ENCODE data around the gene MCMBP.
"Not testable (repeated sequence)": the region's sequence is repeated elsewhere in the genome, so short reads cannot be mapped to it uniquely, and the experiment has no call there.

MCMBP gene

DNA sequence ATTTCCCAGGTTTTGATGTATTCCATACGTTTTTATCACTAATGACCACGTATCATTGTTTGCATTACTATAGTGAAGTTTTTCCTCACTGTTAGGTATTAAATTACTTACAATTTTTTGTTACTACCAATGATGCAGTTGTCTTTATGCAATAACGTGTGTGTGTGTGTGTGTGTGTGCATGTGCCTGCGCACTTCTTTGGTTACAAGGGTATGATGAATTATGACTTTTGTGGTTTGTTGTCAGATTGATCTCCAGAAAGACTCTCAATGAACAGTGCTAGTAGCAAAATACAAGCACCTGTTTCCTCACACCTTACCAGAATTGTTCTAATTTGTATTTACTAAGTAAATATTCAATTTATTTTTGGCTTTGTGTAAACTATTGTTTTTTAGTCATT is 51.5 kb downstream of the MCMBP start:
- H3K27ac Mint-ChIP-seq, result no peak overlapping the region
- H3K36me3 Mint-ChIP-seq, result peaks cover 12% of the 10 kb centered on the region
- no peak overlapping the region for H3K4me3 Mint-ChIP-seq
- no peaks in the 10 kb centered on the region for H3K27me3 Mint-ChIP-seq
- H3K9me3 Mint-ChIP-seq, result no peaks in the 10 kb centered on the region
- no peaks in the 10 kb centered on the region for H3K4me1 Mint-ChIP-seq

DNA sequence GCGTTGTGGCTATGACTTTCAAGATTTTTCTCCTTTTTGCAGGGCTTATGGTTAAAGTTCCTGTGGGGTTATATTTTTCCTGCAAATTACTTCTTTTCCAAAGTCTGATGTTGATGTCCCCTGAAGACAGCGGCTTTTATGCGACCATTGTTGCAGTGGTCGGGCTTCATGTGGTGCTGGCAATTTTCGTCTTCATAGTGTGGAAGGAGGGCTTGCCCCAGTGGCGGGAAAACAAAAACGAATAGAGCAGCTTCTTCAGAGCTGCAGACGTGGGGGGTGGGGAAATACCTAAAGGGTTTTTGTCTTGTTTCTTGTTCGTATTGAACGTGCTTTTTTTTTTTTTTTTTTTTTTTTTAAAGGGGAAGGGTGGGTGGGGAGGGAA is 53.8 kb downstream of the MCMBP start:
- Mint-ChIP-seq H3K9me3 (no peaks in the 10 kb centered on the region), H3K27me3 (no peaks in the 10 kb centered on the region), H3K4me3 (no peak overlapping the region), H3K4me1 (peaks cover 8% of the 10 kb centered on the region), H3K36me3 (peaks cover 10% of the 10 kb centered on the region), H3K27ac (no peak overlapping the region)

DNA sequence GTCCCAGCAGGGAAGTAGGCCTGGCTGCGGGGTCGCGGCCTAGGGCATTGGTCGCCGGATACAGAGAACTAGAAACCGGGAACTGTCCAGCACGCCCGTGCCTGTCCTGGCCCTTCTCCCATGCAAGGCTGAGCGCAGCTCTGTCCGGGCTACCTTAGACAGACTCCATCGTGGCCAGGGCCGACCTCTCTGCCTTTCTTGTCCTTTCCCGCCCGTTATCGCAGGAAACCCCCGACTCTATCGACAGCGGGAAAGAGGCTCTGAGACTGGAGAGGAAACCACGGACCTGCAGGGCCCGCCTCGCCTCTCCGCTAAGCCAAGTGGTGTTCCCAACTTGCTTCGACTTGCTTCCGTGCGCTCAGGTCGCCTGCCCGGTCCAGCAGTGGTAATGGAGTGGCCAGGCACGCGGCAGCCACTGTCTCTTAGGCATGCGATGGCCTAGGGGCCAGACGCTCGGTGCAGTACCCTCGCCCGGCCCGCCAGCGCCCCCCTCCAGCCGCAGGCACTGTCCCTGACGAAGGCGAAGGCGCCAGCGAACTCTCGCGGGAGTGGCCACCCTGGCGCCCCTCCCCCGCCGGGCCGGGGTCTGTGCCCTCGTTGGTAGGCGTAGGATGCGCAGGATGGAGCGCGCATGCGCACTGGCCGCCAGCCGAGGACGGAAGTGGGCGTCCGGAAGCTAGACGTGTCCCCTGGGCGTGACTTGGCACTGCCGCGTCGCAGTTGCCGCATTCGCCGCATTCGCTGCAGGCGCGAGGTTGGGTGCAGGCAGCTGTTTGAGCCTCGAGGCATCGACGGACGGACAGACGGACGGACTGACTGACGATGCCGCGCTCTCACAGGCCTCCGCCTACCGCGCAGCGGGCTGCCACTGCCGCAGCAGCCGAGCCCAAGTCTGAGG is 54.4 kb downstream of the MCMBP start:
- Mint-ChIP-seq H3K27ac (no peak overlapping the region), H3K9me3 (no peaks in the 10 kb centered on the region), H3K4me3 (no peak overlapping the region), H3K4me1 (peaks cover 8% of the 10 kb centered on the region), H3K36me3 (peaks cover 10% of the 10 kb centered on the region), H3K27me3 (no peaks in the 10 kb centered on the region)

DNA sequence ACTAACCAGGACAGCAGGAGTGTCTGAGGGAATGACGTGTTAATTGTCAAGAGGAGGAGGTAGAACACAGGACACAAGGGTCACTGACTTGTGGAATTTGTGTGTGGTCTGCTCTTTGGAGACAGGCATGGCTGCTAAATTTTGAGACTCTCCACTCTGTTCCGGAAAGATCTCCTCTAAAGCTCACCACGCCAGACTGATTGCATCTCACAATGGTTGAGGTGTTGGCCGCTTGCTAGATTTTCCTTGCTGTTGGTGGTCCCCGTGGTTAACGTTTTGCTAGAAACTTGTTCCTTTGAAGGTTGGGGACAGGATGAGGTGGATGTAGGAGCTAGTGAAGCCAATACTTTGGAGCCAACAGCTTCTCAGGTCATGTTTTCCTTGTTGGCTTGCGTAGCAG is 57.0 kb downstream of the MCMBP start:
- H3K4me1 Mint-ChIP-seq, result peaks cover 8% of the 10 kb centered on the region
- H3K27me3 Mint-ChIP-seq, result no peaks in the 10 kb centered on the region
- H3K4me3 Mint-ChIP-seq, result no peak overlapping the region

DNA sequence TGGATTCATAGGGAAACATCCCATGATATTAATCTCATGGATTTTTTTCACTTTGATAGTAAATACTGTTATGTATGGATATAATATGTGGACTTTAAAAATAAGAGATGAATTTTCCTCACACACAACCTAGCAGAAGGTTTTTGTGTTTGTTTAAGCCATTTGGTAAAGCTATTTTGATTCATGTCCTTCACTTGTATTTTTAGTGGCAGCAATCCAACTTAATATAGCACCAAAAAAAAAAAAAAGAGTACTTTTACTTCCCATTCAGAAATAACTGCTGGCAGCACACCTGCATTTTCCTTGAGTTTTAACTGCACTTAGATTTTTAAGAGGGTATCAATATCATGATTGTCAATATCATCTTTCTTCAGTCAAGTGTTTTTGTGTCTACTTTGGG is 60.0 kb downstream of the MCMBP start:
- Mint-ChIP-seq H3K27ac (no peak overlapping the region), H3K36me3 (peaks cover 12% of the 10 kb centered on the region), H3K9me3 (no peaks in the 10 kb centered on the region), H3K27me3 (no peaks in the 10 kb centered on the region), H3K4me3 (no peak overlapping the region), H3K4me1 (peaks cover 8% of the 10 kb centered on the region)

More for the DNA sequence above, 57.0 kb downstream of the MCMBP start:
- Mint-ChIP-seq H3K9me3 (no peaks in the 10 kb centered on the region), H3K27ac (peak overlapping the region; percentile 63), H3K36me3 (peaks cover 14% of the 10 kb centered on the region)

DNA sequence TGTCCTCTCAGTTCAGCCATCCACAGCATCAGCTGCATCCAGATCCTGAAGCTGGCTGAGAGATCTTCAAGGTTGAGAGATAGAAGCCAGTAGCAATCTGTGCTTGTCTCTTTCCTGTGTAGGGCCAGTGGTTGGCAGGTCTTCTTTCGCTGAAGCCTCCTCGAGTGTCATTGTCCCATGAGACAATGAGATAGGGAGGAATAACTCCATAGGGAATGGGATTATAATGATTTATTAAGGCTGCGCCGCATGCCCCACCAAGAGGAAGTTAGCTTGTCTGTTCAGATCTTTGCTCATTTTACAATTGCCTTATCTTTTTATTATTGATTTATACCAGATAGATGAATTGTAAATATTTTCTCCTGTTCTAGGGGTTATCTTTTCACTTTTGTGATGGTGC is 61.5 kb downstream of the MCMBP start:
- H3K4me3 Mint-ChIP-seq, result no peak overlapping the region

DNA sequence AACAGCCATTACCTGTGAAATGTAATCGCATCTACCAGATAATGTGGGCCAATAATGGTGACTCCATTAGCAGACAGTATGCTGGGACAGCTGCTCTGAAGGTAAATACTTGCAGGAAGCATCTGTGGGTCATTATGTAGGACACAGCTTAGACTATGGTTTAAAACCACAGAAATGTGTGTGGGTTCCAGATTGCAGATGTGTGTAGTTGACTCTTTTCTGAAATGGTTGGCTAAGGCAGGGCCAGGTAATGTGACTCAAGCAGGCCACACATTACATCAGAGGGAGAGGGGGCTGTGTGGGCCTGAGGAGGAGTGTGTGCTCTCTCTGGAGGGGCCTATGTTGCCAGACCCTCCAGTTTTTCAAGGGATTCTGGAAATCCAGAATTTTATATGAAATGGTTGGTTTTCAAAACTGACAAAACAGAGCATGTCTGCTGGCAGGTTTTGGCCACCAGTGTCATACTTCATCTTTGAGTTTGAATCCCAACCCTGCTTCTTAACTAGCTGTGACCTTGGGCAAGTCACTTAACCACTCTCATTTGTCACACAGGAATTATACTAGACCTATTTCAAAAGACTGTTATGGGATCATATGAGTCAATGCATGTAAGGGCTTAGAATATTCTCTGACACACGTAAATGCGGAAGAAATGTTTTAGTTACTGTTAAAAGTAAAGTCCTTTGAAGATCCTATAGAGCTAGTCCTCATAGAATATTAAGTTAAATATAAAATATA is 64.5 kb downstream of the MCMBP start:
- Mint-ChIP-seq H3K27ac (no peak overlapping the region), H3K9me3 (no peaks in the 10 kb centered on the region), H3K4me3 (no peak overlapping the region)

More for the DNA sequence above, 61.5 kb downstream of the MCMBP start:
- Mint-ChIP-seq H3K9me3 (no peaks in the 10 kb centered on the region), H3K4me1 (peaks cover 8% of the 10 kb centered on the region), H3K36me3 (peaks cover 8% of the 10 kb centered on the region), H3K27me3 (no peaks in the 10 kb centered on the region), H3K27ac (no peak overlapping the region)

DNA sequence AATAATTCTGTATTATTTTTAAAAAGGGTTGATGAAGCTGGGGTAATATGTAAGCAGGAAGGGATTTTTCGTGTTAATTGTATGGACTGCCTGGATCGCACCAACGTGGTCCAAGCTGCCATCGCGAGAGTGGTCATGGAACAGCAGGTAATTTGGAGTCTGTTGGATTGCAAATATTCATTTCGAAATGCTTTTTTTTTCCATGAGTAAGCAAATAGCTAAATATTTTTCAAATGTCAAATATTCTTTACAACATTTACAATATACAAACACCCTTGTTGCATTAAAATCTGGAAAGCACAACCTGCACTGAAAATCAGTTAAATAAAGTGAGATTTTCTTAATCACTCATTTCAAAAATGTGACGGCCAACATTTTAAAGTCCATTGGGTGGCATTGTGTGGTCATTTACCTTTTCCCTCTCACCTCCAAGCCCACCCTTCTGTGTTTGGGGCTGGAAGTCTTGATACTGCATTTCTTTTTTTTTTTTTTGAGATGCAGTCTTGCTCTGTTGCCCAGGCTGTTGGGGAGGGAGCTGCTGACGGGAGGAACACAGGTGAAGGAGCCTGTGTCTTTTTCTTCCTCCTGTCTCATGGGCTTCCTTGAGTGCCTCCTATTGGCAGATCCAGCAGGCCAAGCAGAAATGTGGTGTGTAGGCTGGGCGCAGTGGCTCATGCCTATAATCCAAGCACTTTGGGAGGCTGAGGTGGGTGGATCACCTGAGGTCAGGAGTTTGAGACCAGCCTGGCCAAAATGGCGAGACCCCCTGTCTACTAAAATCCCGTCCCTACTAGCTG is 66.1 kb downstream of the MCMBP start:
- no peaks in the 10 kb centered on the region for H3K4me1 Mint-ChIP-seq
- peaks cover 14% of the 10 kb centered on the region for H3K36me3 Mint-ChIP-seq
- no peak overlapping the region for H3K4me3 Mint-ChIP-seq
- no peak overlapping the region for H3K27ac Mint-ChIP-seq
- no peaks in the 10 kb centered on the region for H3K9me3 Mint-ChIP-seq
- H3K27me3 Mint-ChIP-seq, result no peaks in the 10 kb centered on the region

More for the DNA sequence above, 64.5 kb downstream of the MCMBP start:
- H3K27me3 Mint-ChIP-seq, result no peaks in the 10 kb centered on the region
- no peaks in the 10 kb centered on the region for H3K4me1 Mint-ChIP-seq
- peaks cover 15% of the 10 kb centered on the region for H3K36me3 Mint-ChIP-seq

DNA sequence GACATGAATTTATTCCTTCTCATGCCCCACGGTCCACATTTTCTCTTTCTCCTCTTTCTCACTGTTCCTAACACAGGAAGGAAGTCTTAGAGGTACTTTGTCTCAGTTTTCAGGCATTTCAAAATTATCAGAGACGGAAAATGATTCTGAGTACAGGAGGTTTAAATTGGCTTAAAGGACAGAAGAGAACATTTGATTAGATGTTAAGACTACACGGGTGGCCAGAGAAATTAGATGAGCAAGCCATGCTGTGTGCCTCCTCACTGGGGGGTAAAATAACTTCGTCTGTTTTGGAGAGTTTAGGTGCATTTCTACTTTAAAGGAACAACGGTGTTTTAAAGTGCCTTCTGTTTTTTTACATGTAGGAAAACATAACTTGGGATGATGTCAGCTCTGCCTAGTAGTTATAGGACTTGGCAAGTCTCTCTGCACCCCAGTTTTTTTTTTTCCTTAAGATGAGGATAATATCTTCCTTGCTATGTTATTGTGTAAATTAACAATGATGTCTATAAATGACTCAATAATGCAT is 66.9 kb downstream of the MCMBP start:
- no peak overlapping the region for H3K27ac Mint-ChIP-seq
- no peak overlapping the region for H3K4me3 Mint-ChIP-seq
- H3K27me3 Mint-ChIP-seq, result no peaks in the 10 kb centered on the region
- H3K4me1 Mint-ChIP-seq, result peaks cover 6% of the 10 kb centered on the region
- H3K9me3 Mint-ChIP-seq, result no peaks in the 10 kb centered on the region
- peaks cover 14% of the 10 kb centered on the region for H3K36me3 Mint-ChIP-seq

DNA sequence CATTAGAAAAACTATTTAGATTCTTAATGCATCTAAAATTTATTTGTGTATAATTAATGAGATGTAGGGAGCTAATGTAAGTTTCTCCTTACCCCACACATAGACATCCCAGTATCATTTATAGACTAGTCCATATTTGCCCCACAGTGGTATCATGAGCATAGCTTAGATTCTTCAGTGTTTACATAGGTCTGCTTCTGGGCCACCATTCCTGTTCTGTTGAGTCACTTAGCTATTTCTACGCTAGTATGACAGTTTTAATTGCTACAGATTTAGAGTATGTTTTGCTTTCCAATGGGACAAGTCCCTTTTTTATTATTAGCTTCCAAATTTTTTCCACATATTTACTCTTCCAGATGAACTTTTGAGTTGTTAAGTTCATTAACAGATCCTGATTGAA is 69.4 kb downstream of the MCMBP start:
- Mint-ChIP-seq H3K27ac (no peak overlapping the region), H3K4me1 (peaks cover 9% of the 10 kb centered on the region), H3K27me3 (no peaks in the 10 kb centered on the region), H3K9me3 (no peaks in the 10 kb centered on the region), H3K36me3 (peaks cover 15% of the 10 kb centered on the region), H3K4me3 (no peak overlapping the region)

DNA sequence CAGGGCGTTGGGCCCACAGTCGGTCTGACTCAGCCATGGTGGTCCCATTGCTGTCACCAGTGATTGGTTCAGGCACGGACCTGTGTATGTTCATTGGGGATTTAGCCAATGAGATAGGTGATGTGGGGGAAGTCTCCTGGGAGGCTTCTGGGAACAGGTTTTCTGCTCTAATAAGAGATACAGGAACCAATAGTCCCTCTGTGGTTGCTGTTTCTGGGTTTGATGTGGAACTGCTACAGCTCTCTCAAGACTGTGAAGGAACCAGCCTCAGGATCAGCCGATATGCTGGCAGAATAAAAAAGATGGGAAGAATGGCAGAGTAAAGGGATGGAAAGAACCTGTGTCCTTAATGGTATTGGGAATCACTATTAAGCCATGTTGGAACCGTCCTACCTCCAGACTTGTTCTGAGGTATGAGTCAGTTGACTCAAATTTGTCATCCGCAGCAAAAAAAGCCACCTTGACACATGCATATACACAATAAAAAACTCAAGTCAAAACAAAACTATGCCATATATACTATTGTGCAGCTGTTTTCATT is 70.6 kb downstream of the MCMBP start:
- no peaks in the 10 kb centered on the region for H3K9me3 Mint-ChIP-seq
- H3K4me1 Mint-ChIP-seq, result peaks cover 9% of the 10 kb centered on the region
- no peak overlapping the region for H3K27ac Mint-ChIP-seq
- H3K4me3 Mint-ChIP-seq, result no peak overlapping the region
- no peaks in the 10 kb centered on the region for H3K27me3 Mint-ChIP-seq
- H3K36me3 Mint-ChIP-seq, result peaks cover 17% of the 10 kb centered on the region

DNA sequence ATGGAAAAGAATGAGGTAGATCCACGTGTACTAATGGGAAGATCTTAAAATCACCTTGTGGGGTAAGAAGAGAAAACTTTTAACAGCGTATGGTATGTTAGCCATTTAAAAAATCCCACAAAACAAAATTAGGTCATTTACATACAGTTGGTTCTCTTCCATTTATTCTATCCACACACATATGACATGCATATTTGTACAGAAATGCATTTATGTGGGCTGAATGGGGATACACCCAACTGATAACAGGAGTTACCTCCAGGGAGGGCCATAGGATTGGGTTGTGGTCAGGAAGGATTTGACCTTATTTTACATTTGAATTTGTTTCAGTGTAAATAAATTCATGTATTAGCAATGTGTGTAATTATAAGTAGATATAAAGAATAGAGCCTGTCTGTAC is 71.5 kb downstream of the MCMBP start:
- Mint-ChIP-seq H3K4me3 (no peak overlapping the region), H3K27ac (no peak overlapping the region), H3K36me3 (peaks cover 20% of the 10 kb centered on the region), H3K4me1 (peaks cover 9% of the 10 kb centered on the region), H3K27me3 (no peaks in the 10 kb centered on the region), H3K9me3 (no peaks in the 10 kb centered on the region)

DNA sequence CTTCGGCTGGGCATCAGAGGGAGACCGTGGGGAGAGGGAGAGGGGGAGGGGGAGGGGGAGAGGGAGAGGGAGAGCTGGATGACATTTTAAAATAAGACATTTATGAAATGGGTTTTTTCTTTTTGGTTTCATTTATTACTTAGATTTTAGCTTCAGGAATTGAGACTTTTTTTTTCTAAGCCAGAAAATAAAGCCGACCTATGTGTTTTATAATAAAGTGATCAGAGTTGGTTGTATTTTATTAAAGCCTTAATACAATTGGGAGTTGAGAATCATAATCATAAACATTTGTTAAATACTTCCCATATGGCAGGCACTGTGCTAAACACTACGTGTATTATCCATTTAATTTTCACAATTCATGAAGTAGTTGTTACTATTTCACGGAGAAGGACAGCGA is 76.6 kb downstream of the MCMBP start:
- no peak overlapping the region for H3K4me3 Mint-ChIP-seq
- no peak overlapping the region for H3K27ac Mint-ChIP-seq
- H3K36me3 Mint-ChIP-seq, result peaks cover 15% of the 10 kb centered on the region
- H3K4me1 Mint-ChIP-seq, result peaks cover 13% of the 10 kb centered on the region
- no peaks in the 10 kb centered on the region for H3K9me3 Mint-ChIP-seq
- H3K27me3 Mint-ChIP-seq, result no peaks in the 10 kb centered on the region

DNA sequence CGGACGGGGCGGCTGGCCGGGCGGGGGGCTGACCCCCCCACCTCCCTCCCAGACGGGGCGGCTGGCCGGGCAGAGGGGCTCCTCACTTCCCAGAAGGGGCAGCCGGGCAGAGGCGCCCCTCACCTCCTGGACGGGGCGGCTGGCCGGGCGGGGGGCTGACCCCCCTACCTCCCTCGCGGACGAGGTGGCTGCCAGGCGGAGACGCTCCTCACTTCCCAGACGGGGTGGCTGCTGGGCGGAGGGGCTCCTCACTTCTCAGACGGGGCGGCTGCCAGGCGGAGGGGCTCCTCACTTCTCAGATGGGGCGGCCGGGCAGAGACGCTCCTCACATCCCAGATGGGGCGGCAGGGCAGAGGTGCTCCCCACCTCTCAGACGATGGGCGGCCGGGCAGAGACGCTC is 77.5 kb downstream of the MCMBP start:
- H3K4me3 Mint-ChIP-seq, H3K27me3 Mint-ChIP-seq, H3K27ac Mint-ChIP-seq, H3K9me3 Mint-ChIP-seq: not testable (repeated sequence)
- Mint-ChIP-seq H3K36me3 (peaks cover 15% of the 10 kb centered on the region), H3K4me1 (peaks cover 11% of the 10 kb centered on the region)

DNA sequence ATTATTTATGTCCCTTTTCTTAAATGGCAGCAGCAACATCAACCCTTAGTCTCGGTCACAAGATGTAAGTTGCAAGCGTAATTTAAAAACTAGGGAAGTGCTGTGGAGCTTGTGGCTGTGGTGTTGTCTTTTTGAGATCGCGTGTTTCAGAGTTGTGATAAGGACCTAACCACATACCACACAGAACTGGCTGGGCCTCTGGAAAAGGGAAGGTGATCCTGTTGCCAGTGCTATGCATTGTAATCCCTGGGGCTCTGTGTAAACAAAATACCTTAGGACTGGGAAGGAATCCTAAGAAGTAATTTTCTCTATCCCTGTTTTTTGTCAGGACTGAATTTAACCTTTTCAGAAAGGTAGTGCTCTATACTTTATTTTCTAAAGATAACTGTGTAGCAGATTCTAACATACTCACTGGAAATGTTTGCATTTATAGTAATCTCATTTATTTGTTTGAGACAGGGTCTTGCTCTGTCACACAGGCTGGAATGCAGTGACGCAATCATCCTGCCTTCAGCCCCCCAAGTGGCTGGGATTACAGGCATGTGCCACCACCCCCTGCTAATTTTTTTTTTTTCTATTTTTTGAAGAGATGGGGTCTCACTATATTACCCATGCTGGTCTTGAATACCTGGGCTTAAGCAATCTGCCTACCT is 86.4 kb downstream of the MCMBP start:
- Mint-ChIP-seq H3K36me3 (peaks cover 7% of the 10 kb centered on the region), H3K27ac (no peak overlapping the region), H3K27me3 (no peaks in the 10 kb centered on the region), H3K9me3 (no peaks in the 10 kb centered on the region), H3K4me1 (peaks cover 52% of the 10 kb centered on the region), H3K4me3 (no peak overlapping the region)

Data from activated naive CD4-positive, alpha-beta T cell treated with anti-CD3 and anti-CD28 coated beads, Interleukin-2, amount 50 U/mL, for 24 hours (primary cell).